AG10803 (cell line): ENCODE data around the gene NKX2-3.
A peak's percentile ranks its signal among the peaks of the same experiment; 100 is the strongest.

Experiments
- DNase-seq: peaks from one replicate; pipeline ENCODE4 v3.0.0; 2010; ENCODE audit warnings: low read depth
- H3K4me3 ChIP-seq: 2 replicates; pipeline ENCODE4 v1.5.1; 2011; ENCODE audit warnings: mild to moderate bottlenecking, low read length, control low read depth
- TF ChIP-seq, protein P1 (sequence below): conservative IDR thresholded peaks from 2 replicates; pipeline ENCODE4 v1.5.1; 2011; ENCODE audit warnings: mild to moderate bottlenecking, low read length, control low read depth, inconsistent platforms

Gene NKX2-3

DNA sequence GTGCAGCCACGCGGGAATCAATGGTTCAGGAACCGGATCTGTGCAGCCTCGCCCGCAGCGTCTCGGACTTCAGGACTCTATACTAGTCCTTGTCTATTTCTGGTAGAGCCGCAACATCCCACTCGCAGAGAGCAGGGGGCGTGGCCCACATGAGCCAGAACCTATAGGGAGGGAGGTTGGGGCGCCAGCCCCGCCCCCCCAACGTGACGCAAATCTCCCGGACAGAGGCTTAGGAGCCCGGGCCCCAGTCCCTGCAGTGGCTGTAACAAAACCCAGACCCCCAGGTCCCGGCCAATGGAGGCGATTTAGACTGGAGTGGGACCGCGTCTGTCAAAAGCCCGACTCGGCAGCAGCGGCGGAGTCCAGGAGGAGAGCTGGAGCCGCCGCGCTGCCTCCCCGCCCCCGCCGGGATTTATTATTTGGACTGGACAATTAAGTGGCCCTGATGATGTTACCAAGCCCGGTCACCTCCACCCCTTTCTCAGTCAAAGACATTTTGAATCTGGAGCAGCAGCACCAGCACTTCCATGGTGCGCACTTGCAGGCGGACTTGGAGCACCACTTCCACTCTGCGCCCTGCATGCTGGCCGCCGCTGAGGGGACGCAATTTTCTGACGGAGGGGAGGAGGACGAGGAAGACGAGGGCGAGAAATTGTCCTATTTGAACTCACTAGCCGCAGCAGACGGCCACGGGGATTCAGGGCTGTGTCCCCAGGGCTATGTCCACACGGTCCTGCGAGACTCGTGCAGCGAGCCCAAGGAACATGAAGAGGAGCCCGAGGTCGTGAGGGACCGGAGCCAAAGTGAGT, at the start of gene NKX2-3:
TSS of gene NKX2-3 (plus strand) at position 256 of the 809 bp plus-strand sequence. CDS start at position 446, 190 bp downstream.
- peak; percentile 8 for DNase-seq
- H3K4me3 ChIP-seq, result no peak within 1 kb of the TSS
- TF ChIP-seq, protein P1, sequence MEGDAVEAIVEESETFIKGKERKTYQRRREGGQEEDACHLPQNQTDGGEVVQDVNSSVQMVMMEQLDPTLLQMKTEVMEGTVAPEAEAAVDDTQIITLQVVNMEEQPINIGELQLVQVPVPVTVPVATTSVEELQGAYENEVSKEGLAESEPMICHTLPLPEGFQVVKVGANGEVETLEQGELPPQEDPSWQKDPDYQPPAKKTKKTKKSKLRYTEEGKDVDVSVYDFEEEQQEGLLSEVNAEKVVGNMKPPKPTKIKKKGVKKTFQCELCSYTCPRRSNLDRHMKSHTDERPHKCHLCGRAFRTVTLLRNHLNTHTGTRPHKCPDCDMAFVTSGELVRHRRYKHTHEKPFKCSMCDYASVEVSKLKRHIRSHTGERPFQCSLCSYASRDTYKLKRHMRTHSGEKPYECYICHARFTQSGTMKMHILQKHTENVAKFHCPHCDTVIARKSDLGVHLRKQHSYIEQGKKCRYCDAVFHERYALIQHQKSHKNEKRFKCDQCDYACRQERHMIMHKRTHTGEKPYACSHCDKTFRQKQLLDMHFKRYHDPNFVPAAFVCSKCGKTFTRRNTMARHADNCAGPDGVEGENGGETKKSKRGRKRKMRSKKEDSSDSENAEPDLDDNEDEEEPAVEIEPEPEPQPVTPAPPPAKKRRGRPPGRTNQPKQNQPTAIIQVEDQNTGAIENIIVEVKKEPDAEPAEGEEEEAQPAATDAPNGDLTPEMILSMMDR, result no peak

DNA sequence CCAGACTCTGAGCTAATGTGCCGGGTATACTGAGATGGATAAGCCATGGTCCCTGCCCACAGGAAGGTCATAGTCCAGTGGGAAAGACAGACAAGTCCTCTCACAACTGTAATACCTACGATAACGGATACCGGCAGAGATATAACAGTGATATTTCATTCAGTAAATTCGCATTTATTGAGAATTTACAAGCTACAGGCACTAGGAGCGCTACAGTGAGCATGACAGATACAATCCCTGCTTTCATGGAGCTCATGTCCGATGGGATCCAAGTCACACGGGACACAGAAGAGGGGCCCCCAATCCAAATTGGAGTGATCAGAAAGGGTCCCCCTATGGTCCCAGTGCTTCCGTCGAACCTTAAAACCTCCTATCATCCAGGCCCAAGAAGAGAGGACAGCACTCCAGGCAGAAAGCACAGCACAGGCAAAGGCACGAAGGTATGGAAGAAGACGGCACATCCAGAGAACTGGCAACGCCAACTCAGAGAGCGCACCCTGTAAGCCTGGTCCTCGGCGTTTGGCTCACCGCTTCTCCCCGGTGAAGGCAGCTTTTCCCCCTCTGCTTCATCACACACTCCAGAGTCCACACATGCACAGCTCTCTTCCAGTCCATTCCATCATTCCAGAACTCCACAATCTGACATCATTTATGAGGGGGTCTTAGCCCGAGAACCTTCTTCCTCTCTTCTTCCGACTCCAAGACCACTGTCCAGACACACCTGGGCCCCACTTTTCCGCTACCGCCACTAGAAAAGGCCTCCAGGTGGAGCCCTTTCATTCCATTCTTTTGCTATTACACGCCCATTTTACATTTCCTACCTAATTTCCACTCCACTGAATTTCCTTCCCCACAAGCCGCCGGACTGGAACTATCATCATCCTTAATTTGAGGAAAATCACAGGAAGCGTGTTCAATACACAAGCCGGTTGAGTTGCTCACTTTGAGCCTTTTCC, 47.8 kb upstream of the NKX2-3 start:
- H3K4me3 ChIP-seq, result no peak overlapping the region
- no peak for DNase-seq
- TF ChIP-seq, protein P1, result no peak

DNA sequence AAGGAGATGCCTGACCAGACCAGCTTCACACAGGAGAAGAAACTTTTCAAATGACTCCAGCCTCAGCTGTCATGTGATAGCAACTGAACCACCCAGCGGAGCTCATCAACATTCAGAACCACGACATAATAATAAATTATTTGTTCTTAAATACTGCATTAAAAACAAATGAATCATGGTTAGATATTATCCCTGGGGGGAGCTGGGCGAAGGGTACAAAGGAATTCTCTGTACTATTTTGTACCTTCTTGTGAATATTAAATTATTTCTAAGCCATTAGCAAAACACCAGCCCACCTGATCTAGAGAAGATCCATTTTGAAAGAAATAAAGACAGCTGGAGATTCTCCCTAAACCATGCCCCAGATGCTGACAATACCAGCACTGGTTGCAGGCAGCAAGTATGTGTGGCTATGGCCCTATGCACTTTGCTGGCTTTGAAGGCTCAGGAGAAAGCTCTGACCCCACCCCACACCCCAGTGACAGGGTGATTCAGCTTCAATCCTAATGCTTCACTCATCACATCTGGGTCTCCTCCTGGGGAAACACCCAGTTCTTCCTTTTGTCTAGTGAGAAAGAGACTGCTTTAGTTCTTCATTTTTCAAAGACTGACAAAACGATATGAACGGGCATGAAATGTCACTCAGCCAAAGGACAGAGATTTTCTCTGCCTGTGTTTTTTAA, 45.5 kb upstream of the NKX2-3 start:
- no peak for DNase-seq
- H3K4me3 ChIP-seq, result no peak overlapping the region
- TF ChIP-seq, protein P1, result no peak

DNA sequence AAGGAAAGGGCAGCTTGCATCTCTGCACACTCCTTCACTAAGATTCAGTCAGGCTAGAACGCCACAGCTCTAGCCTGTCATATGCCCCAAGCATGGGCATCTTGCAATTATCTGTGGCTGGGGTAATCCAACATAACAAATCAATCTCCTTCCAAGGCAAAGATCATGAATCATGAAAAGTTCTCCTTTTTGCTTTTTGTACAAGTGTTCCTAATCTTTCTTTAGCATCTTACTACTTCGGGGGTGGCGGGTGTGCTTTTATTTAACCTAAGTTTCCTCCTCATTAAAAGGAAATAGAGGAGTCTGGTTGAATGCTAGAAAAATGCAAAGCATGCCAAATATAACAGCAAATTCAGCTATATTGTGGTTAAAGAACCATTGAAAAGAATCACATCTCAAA, 43.5 kb upstream of the NKX2-3 start:
- no peak overlapping the region for H3K4me3 ChIP-seq
- TF ChIP-seq, protein P1, result no peak
- DNase-seq, result no peak

DNA sequence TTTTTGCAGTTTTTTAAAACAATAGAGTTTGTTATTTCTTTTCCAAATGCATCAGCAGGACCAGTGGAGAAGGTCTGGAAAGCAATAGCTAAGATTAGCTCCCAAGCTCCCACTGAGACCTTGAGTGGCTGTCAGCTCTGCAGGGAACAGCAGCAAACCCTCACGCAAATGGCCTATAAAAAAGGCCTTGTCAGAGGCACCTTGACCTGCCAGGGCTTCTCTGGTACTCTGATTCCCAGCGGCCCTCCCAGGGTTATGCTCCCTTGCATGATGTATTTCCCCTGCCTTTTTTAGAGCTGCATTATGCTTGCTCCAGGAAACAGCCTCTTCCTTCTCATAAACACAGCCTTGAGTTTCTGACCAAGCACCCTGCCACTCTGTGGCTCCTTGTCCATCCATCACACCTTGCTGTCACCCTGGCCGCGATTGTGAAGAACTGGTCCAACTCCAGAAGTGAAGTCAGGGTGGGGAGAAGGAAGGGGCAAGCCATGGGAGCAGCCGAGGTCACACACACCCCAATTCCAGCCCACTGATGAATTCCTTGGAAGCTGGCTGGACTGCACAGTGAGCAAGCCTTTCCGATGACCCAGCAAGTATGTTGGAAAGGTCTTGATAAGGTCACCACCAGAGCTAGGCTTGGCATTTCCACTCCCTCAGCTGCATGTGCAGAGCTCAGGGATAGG, 35.3 kb upstream of the NKX2-3 start:
- TF ChIP-seq, protein P1, result no peak
- no peak overlapping the region for H3K4me3 ChIP-seq
- DNase-seq, result no peak

DNA sequence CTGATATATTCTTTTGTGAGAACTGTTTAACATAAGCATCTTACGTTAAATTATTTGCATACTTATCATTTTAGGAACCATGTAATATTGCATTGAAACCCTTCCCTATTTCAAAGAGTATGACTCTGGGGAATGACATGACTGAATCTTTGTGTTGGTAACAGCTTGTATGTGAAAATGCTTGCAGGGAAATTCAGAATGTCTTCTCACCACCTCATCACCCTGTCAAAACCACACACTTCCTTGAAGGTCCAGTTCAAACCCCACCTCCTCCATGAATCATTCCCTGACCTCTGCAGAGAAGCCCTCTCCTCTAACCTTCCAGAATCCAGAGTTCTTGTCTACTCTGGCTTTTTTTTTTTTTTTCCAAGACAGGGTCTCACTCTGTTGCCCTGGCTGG, 26.3 kb upstream of the NKX2-3 start:
- TF ChIP-seq, protein P1, result no peak
- H3K4me3 ChIP-seq, result no peak overlapping the region
- DNase-seq, result no peak
